Measurements from ENCODE around the gene STRN4. TPM values are rescaled to one million over a fixed set of nuclear protein-coding genes. Genes with fewer than 3 reads are reported as not detected.

The STRN4 gene
- total RNA-seq, 1 experiment from 2014 or later, result 134 TPM

- Histone ChIP-seq H3K4me3 (ENCODE audit: low read depth, low read length, poor library complexity, severe bottlenecking) (no peak overlapping the region), H3K27ac (ENCODE audit: low read depth, low read length, poor library complexity, severe bottlenecking) (no peak overlapping the region), H3K4me1 (ENCODE audit: insufficient read depth, low read length, poor library complexity, severe bottlenecking) (no peaks in the 10 kb centered on the region), H3K36me3 (ENCODE audit: insufficient read depth, low read length, poor library complexity, severe bottlenecking) (no peaks in the 10 kb centered on the region), H3K9me3 (ENCODE audit: low read depth, low read length, poor library complexity, severe bottlenecking) (no peaks in the 10 kb centered on the region), H3K27me3 (replicated peaks; ENCODE audit: insufficient read depth, low read depth, low read length, poor library complexity) (no peaks in the 10 kb centered on the region)
- POLR2A ChIA-PET (ENCODE audit: low non-redundant PET), result no interaction called here
- DNase-seq (ENCODE audit: low spot score), result no peak
- BruUV-seq (replicated peaks), result no TSS peak
- CTCF ChIA-PET, result no interaction called here
- TF ChIP-seq, protein P1, sequence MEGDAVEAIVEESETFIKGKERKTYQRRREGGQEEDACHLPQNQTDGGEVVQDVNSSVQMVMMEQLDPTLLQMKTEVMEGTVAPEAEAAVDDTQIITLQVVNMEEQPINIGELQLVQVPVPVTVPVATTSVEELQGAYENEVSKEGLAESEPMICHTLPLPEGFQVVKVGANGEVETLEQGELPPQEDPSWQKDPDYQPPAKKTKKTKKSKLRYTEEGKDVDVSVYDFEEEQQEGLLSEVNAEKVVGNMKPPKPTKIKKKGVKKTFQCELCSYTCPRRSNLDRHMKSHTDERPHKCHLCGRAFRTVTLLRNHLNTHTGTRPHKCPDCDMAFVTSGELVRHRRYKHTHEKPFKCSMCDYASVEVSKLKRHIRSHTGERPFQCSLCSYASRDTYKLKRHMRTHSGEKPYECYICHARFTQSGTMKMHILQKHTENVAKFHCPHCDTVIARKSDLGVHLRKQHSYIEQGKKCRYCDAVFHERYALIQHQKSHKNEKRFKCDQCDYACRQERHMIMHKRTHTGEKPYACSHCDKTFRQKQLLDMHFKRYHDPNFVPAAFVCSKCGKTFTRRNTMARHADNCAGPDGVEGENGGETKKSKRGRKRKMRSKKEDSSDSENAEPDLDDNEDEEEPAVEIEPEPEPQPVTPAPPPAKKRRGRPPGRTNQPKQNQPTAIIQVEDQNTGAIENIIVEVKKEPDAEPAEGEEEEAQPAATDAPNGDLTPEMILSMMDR (conservative IDR thresholded peaks at IDR 0.05; ENCODE audit: low read depth, low read length), result no peak
- no peak for TF ChIP-seq EZH2 (IDR thresholded peaks at IDR 0.05; ENCODE audit: borderline replicate concordance, low read depth, low read length, poor library complexity, severe bottlenecking)
- intact Hi-C loops (cut with micrococcal nuclease; ENCODE audit: unreplicated experiment), result loop anchor here (5.0 kb wide), 1 partner anchor 237 kb away; no protein-coding TSS in a partner anchor
These were observed 9.0 kb upstream of the STRN4 start for GRCh38 chr19:46755077-46755852.

DNA sequence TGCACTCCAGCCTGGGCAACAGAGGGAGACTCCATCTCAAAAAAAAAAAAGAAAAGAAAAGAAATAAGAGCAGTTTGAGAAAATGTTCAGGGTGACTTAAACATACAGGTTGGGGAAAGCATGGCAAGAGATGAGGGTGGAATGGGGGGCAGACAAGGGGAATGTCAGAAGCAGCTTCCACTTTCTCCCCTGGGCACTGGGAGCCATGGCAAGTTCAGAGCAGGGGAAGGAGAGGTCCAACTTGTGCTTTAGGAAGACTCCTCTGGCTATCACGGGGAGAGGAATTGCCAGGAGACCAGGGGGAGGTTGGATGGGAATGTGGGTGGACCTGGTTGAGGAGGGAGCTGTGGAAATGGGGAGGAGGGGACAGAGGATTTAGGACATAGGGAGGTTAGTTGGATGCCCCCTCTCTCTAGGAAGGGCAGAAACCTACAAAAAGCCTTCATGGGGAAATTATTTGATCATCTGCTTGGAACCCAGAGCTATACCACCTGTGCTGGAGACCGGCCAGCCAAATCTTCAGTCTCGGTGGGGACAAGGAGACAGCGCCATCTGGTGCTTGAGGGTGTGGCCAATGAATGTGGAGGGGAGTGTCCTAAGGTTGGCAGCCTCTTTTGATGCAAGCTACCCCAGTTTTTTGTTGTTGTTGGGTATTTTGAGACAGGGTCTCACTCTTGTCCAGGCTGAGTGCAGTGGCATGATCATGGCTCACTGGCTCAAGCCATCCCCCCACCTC is 7.3 kb upstream of the STRN4 start:
- H3K9me3 ChIP-seq (ENCODE audit: low read depth, low read length, poor library complexity, severe bottlenecking), result no peaks in the 10 kb centered on the region
- no peaks in the 10 kb centered on the region for H3K4me1 ChIP-seq (ENCODE audit: insufficient read depth, low read length, poor library complexity, severe bottlenecking)
- ChIA-PET POLR2A (ENCODE audit: low non-redundant PET) (interaction anchor here (0.6 to 0.7 kb wide), 2 partner anchors 76 to 868 kb away, joined by 4 to 6 read pairs; no protein-coding TSS in a partner anchor), CTCF (interaction anchor here (0.6 to 1.4 kb wide), 9 partner anchors 11 to 224 kb away, joined by 3 to 7 read pairs (median 4); no protein-coding TSS in a partner anchor)
- no peaks in the 10 kb centered on the region for H3K27me3 ChIP-seq (replicated peaks; ENCODE audit: insufficient read depth, low read depth, low read length, poor library complexity)
- H3K4me3 ChIP-seq (ENCODE audit: low read depth, low read length, poor library complexity, severe bottlenecking), result no peak overlapping the region
- no peak overlapping the region for H3K27ac ChIP-seq (ENCODE audit: low read depth, low read length, poor library complexity, severe bottlenecking)
- H3K36me3 ChIP-seq (ENCODE audit: insufficient read depth, low read length, poor library complexity, severe bottlenecking), result no peaks in the 10 kb centered on the region
- no peak for TF ChIP-seq EZH2 (IDR thresholded peaks at IDR 0.05; ENCODE audit: borderline replicate concordance, low read depth, low read length, poor library complexity, severe bottlenecking)
- TF ChIP-seq, protein P1 (conservative IDR thresholded peaks at IDR 0.05; ENCODE audit: low read depth, low read length), result peak; percentile 75
- intact Hi-C loops (cut with micrococcal nuclease; ENCODE audit: unreplicated experiment), result loop anchor here (5.0 kb wide), 1 partner anchor 226 kb away; no protein-coding TSS in a partner anchor
- peak; percentile 74 for DNase-seq (ENCODE audit: low spot score)
- no TSS peak for BruUV-seq (replicated peaks)

DNA sequence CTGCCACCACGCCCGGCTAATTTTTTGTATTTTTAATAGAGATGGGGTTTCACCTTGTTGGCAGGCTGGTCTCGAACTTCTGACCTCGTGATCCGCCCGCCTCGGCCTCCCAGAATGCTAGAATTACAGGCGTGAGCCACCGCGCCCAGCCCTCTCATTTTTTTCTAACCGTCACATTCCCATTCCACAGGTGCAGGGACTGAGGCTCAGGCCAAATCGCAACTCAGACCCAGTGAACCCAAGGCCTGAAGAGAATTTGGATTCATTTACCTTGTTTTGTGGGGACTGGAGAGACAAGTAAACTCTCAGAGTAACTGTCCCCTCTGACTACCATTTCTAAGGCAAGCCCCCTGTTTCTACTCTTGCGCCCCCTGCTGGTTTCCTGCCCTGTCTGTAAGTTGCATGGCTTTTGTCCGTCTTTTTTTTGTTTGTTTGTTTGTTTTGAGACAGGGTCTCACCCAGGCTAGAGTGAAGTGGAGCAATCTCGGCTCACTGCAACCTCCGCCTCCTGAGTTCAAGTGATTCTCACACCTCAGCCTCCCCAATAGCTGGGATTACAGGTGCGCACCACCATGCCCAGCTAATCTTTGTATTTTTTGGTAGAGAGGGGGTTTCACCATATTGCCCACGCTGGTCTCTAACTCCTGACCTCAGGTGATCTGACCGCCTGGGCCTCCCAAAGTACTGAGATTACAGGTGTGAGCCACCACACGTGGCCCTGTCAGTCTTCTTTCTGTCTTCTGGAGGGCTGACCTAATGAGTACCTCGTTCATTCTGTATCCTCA is 2.3 kb upstream of the STRN4 start:
- POLR2A ChIA-PET (ENCODE audit: low non-redundant PET), result no interaction called here
- CTCF ChIA-PET, result interaction anchor here (0.6 kb wide), 1 partner anchor 92 kb away, joined by 6 read pairs; no protein-coding TSS in a partner anchor
- DNase-seq (ENCODE audit: low spot score), result peak; percentile 81
- Histone ChIP-seq H3K4me3 (ENCODE audit: low read depth, low read length, poor library complexity, severe bottlenecking) (no peak overlapping the region), H3K4me1 (ENCODE audit: insufficient read depth, low read length, poor library complexity, severe bottlenecking) (no peaks in the 10 kb centered on the region), H3K36me3 (ENCODE audit: insufficient read depth, low read length, poor library complexity, severe bottlenecking) (no peaks in the 10 kb centered on the region), H3K27me3 (replicated peaks; ENCODE audit: insufficient read depth, low read depth, low read length, poor library complexity) (no peaks in the 10 kb centered on the region), H3K27ac (ENCODE audit: low read depth, low read length, poor library complexity, severe bottlenecking) (no peak overlapping the region), H3K9me3 (ENCODE audit: low read depth, low read length, poor library complexity, severe bottlenecking) (no peaks in the 10 kb centered on the region)
- no peak for TF ChIP-seq EZH2 (IDR thresholded peaks at IDR 0.05; ENCODE audit: borderline replicate concordance, low read depth, low read length, poor library complexity, severe bottlenecking)
- TF ChIP-seq, protein P1 (conservative IDR thresholded peaks at IDR 0.05; ENCODE audit: low read depth, low read length), result peak; percentile 88
- intact Hi-C loops (cut with micrococcal nuclease; ENCODE audit: unreplicated experiment), result no loop called here
- no TSS peak for BruUV-seq (replicated peaks)

Data from A673 (cell line).